Osteocyte (in vitro differentiated cells): ENCODE measurements around the gene PTPRM. TPM values are rescaled to one million over a fixed set of nuclear protein-coding genes. Genes with fewer than 3 reads are reported as not detected.

Experiments
- DNase-seq: peaks from one replicate; pipeline ENCODE4 v3.0.0; 2021; ENCODE audit warnings: mixed read lengths; ENCODE audit not compliant: unreplicated experiment; ENCODE audit errors: extremely low spot score
- H3K27ac Mint-ChIP-seq: one replicate; pipeline ENCODE4 v1.8.0; 2021; ENCODE audit warnings: mild to moderate bottlenecking, mixed read lengths; ENCODE audit not compliant: unreplicated experiment
- H3K27me3 Mint-ChIP-seq: one replicate; pipeline ENCODE4 v1.8.0; 2021; ENCODE audit warnings: mixed read lengths; ENCODE audit not compliant: unreplicated experiment
- H3K36me3 Mint-ChIP-seq: one replicate; pipeline ENCODE4 v1.8.0; 2021; ENCODE audit warnings: mixed read lengths; ENCODE audit not compliant: unreplicated experiment
- H3K4me1 Mint-ChIP-seq: one replicate; pipeline ENCODE4 v1.8.0; 2021; ENCODE audit warnings: mixed read lengths; ENCODE audit not compliant: unreplicated experiment
- H3K4me3 Mint-ChIP-seq: one replicate; pipeline ENCODE4 v1.8.0; 2021; ENCODE audit warnings: mild to moderate bottlenecking, moderate library complexity, mixed read lengths; ENCODE audit not compliant: unreplicated experiment
- H3K9me3 Mint-ChIP-seq: one replicate; pipeline ENCODE4 v1.8.0; 2021; ENCODE audit warnings: mixed read lengths; ENCODE audit not compliant: unreplicated experiment
- CTCF ChIP-seq: fragments of 200-600 bp; sonication (generic); IDR thresholded peaks from 2 replicates; pipeline ENCODE4 v1.5.0; 2021; ENCODE audit warnings: antibody characterized with exemption, mild to moderate bottlenecking, moderate library complexity
- total RNA-seq: library from RNA; stranded (reverse); gene quantifications from 2 replicates; pipeline ENCODE4 v1.2.1, GENCODE V29; 2021

The PTPRM gene
- total RNA-seq, 1 donor from 2014 or later, result 105 TPM

GRCh38 chr18:8396254-8396653 lies 829.1 kb downstream of the PTPRM start:
- H3K36me3 Mint-ChIP-seq, result peaks cover 42% of the 10 kb centered on the region
- H3K4me1 Mint-ChIP-seq, result peaks cover 15% of the 10 kb centered on the region

GRCh38 chr18:8397034-8397433 lies 829.9 kb downstream of the PTPRM start:
- H3K36me3 Mint-ChIP-seq, result peaks cover 37% of the 10 kb centered on the region
- DNase-seq, result no peak
- no peak overlapping the region for H3K4me3 Mint-ChIP-seq

More at GRCh38 chr18:8396254-8396653, 829.1 kb downstream of the PTPRM start:
- H3K27ac Mint-ChIP-seq, result no peak overlapping the region
- no peak for TF ChIP-seq CTCF
- H3K4me3 Mint-ChIP-seq, result no peak overlapping the region
- DNase-seq, result no peak
- no peaks in the 10 kb centered on the region for H3K9me3 Mint-ChIP-seq
- H3K27me3 Mint-ChIP-seq, result no peaks in the 10 kb centered on the region

GRCh38 chr18:8399138-8399537 lies 832.0 kb downstream of the PTPRM start:
- H3K27ac Mint-ChIP-seq, result no peak overlapping the region
- no peaks in the 10 kb centered on the region for H3K27me3 Mint-ChIP-seq
- no peak overlapping the region for H3K4me3 Mint-ChIP-seq
- H3K36me3 Mint-ChIP-seq, result peaks cover 35% of the 10 kb centered on the region
- no peaks in the 10 kb centered on the region for H3K9me3 Mint-ChIP-seq
- no peak for TF ChIP-seq CTCF
- DNase-seq, result no peak
- H3K4me1 Mint-ChIP-seq, result peaks cover 15% of the 10 kb centered on the region

More at GRCh38 chr18:8397034-8397433, 829.9 kb downstream of the PTPRM start:
- H3K9me3 Mint-ChIP-seq, result no peaks in the 10 kb centered on the region
- TF ChIP-seq CTCF, result no peak
- peak overlapping the region; percentile 16 for H3K27ac Mint-ChIP-seq
- H3K4me1 Mint-ChIP-seq, result peaks cover 15% of the 10 kb centered on the region
- H3K27me3 Mint-ChIP-seq, result no peaks in the 10 kb centered on the region

GRCh38 chr18:8400193-8400752 lies 833.2 kb downstream of the PTPRM start:
- H3K4me1 Mint-ChIP-seq, result peaks cover 15% of the 10 kb centered on the region
- no peak overlapping the region for H3K4me3 Mint-ChIP-seq
- no peak for TF ChIP-seq CTCF
- H3K27ac Mint-ChIP-seq, result no peak overlapping the region
- no peaks in the 10 kb centered on the region for H3K27me3 Mint-ChIP-seq
- H3K36me3 Mint-ChIP-seq, result peaks cover 29% of the 10 kb centered on the region
- no peak for DNase-seq
- no peaks in the 10 kb centered on the region for H3K9me3 Mint-ChIP-seq

- H3K9me3 Mint-ChIP-seq, result no peaks in the 10 kb centered on the region
- no peaks in the 10 kb centered on the region for H3K27me3 Mint-ChIP-seq
- peaks cover 27% of the 10 kb centered on the region for H3K36me3 Mint-ChIP-seq
- no peak for TF ChIP-seq CTCF
- H3K4me1 Mint-ChIP-seq, result peaks cover 21% of the 10 kb centered on the region
- no peak overlapping the region for H3K27ac Mint-ChIP-seq
- no peak for DNase-seq
- H3K4me3 Mint-ChIP-seq, result no peak overlapping the region
Measured at GRCh38 chr18:8400825-8401224, 833.7 kb downstream of the PTPRM start.
